Kidney (tissue), 14 donors: ENCODE measurements around the gene GADD45A. TPM values are rescaled to one million over a fixed set of nuclear protein-coding genes. Genes with fewer than 3 reads are reported as not detected.

Source experiments
- DNase-seq, 5 donors: peaks; one replicate each; pipeline ENCODE4 v3.0.0-alpha.2; 2013 to 2020
- FAIRE-seq: peaks from 2 replicates; lab custom pipeline; 2012; peaks lifted over from hg19 to GRCh38; lab: Jason Lieb, UNC
- H3K27ac ChIP-seq, 2 donors: one replicate each; pipeline ENCODE4 v1.7.0; 2013; ENCODE audit warnings: low read depth in 2 of 2, low read length in 2 of 2, inconsistent platforms in 1 of 2
- H3K27me3 ChIP-seq: one replicate; pipeline ENCODE4 v1.7.1; 2013; ENCODE audit warnings: low read length, inconsistent platforms; ENCODE audit not compliant: control insufficient read depth, insufficient read depth
- H3K36me3 ChIP-seq, 3 donors: one replicate each; pipeline versions ENCODE4 v1.7.0 to v1.7.1; 2013; ENCODE audit warnings: low read length in 3 of 3, control low read depth in 1 of 3, inconsistent platforms in 1 of 3; ENCODE audit not compliant: insufficient read depth in 3 of 3, control insufficient read depth in 2 of 3
- H3K4me1 ChIP-seq, 3 donors: one replicate each; pipeline versions ENCODE4 v1.7.0 to v1.7.1; 2013; ENCODE audit warnings: low read length in 3 of 3, inconsistent platforms in 1 of 3, low read depth in 1 of 3; ENCODE audit not compliant: control insufficient read depth in 2 of 3, insufficient read depth in 2 of 3
- H3K4me3 ChIP-seq, 3 donors: one replicate each; pipeline versions ENCODE4 v1.7.0 to v1.8.1; 2013; ENCODE audit warnings: low read length in 3 of 3, control low read depth in 1 of 3, inconsistent platforms in 1 of 3
- H3K9ac ChIP-seq, 3 donors: one replicate each; pipeline versions ENCODE4 v1.7.0 to v1.7.1; 2013; ENCODE audit warnings: low read length in 3 of 3, control low read depth in 1 of 3, inconsistent platforms in 1 of 3
- H3K9me3 ChIP-seq, 3 donors: one replicate each; pipeline versions ENCODE4 v1.7.0 to v1.7.1; 2013; ENCODE audit warnings: low read length in 3 of 3, control low read depth in 1 of 3, inconsistent platforms in 1 of 3; ENCODE audit not compliant: control insufficient read depth in 2 of 3, insufficient read depth in 1 of 3
- intact Hi-C: fragments of 100-400 bp; cut with DNase I; formaldehyde crosslinking; loops from one replicate; pipeline ENCODE4 v1.11.1; 2022
- polyA plus RNA-seq: library from polyadenylated mRNA; stranded (reverse); fragments of 350-450 nt; fragmentation: Illumina TruSeq; extraction: RNeasy Lipid Tissue Mini Kit (QIAGEN cat#74804); gene quantifications from one replicate; pipeline ENCODE4 v1.2.3, GENCODE V29; 2014; ENCODE audit warnings: low read depth, low replicate concordance; ENCODE audit not compliant: insufficient read depth
- total RNA-seq: library from RNA; stranded (reverse); fragmentation: NEBNext Ultra II Directional; extraction: Animal tissue kit (Norgen Biotek cat#: 25700); gene quantifications from one replicate; pipeline ENCODE4 v1.2.1, GENCODE V29; 2021
- TF ChIP-seq, protein P1 (sequence below): IDR thresholded peaks from 3 replicates; pipeline ENCODE4 v1.5.1; 2012; ENCODE audit warnings: mild to moderate bottlenecking, moderate library complexity, borderline replicate concordance; ENCODE audit not compliant: insufficient read depth; ENCODE audit errors: extremely low read depth
- donor health status: control.
- donor health status: control.
- donor health status: control.
- donor health status: control.
- donor health status: control.
- donor health status: DM: yes; HTN: yes; CAD: no.
- donor health status: Normal renal cell carcinoma (clear cell type).

Gene GADD45A
- total and polyA plus RNA-seq, 2 donors from 2014 or later: 85.6 to 218 TPM

DNA sequence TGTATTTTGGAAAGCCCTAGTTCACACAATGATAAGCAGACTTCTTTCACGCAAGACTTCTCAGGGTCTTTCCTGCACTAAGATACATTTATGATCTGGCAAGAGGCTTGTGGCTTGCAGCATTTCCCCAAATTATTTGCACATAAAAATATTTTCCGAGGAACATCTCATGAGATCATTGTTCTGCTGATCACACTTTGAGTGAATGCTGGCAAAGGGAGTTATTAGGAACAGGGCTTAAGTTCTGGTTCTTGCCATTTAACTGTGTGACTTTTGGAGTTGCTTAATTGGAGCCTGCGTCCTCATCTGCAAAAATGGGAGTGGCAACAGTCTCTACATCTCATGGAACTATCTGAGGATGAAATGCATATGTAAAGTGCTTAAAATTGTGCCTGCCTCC lies 50.2 kb downstream of the GADD45A start:
- Histone ChIP-seq H3K9ac (no peak overlapping the region), H3K27me3 (no peaks in the 10 kb centered on the region), H3K36me3 (no peaks in the 10 kb centered on the region), H3K4me1 (peaks cover 0 to 16% (median 14%) of the 10 kb centered on the region in 3 donors), H3K27ac (no peak overlapping the region), H3K4me3 (no peak overlapping the region), H3K9me3 (no peaks in the 10 kb centered on the region)
- intact Hi-C loops: no loop called here
- FAIRE-seq: no peak
- TF ChIP-seq, protein P1, sequence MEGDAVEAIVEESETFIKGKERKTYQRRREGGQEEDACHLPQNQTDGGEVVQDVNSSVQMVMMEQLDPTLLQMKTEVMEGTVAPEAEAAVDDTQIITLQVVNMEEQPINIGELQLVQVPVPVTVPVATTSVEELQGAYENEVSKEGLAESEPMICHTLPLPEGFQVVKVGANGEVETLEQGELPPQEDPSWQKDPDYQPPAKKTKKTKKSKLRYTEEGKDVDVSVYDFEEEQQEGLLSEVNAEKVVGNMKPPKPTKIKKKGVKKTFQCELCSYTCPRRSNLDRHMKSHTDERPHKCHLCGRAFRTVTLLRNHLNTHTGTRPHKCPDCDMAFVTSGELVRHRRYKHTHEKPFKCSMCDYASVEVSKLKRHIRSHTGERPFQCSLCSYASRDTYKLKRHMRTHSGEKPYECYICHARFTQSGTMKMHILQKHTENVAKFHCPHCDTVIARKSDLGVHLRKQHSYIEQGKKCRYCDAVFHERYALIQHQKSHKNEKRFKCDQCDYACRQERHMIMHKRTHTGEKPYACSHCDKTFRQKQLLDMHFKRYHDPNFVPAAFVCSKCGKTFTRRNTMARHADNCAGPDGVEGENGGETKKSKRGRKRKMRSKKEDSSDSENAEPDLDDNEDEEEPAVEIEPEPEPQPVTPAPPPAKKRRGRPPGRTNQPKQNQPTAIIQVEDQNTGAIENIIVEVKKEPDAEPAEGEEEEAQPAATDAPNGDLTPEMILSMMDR: no peak
- DNase-seq: no peak

DNA sequence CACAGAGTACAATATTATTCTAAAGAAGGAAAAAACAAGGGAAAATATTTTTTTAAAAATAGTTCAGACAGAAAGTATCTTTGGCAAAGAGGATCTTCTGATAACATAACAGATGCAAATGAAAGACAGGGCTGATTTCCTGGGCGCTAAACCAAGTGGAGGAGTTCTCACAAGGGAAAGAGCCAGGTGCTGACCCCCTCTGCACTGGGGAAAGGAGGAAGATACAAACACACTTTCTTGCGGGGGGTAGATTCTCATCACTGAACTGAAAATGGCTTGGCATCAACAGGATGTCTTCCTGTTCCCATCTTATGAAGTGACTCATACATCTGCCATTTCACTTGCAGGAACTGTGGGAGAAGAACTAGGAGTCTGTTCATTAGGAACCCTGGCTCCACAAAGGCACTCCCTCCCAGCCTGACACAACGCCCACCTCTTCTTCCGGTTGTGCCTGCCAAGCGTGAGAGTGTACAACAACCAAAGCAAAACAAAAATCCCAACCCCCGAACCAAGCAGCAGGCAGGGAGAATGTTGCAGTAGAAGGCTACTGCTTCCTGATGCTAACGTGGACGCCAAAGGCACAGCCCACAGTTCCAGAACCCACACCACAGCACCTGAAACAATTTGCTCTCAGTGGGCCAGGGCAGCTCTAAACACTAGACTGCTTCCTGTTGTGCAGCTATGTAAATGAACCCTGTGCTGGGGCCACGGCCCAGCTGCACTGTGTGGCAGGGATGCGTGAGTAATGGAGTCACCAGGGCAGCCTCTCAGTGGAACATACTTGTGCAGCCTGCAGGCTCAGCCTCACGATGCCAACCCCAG lies 51.0 kb downstream of the GADD45A start:
- DNase-seq (peak in 4 of 5 donors; percentile 57 to 93 (median 72)), FAIRE-seq (no peak)
- Histone ChIP-seq H3K27ac (peak overlapping the region; percentile 85 to 87), H3K9ac (peak overlapping the region in 2 of 3 donors; percentile 8 to 43), H3K4me3 (peak overlapping the region in 2 of 3 donors; percentile 17 to 29), H3K27me3 (no peaks in the 10 kb centered on the region), H3K9me3 (no peaks in the 10 kb centered on the region), H3K4me1 (peaks cover 0 to 20% (median 18%) of the 10 kb centered on the region in 3 donors), H3K36me3 (no peaks in the 10 kb centered on the region)
- intact Hi-C loops: no loop called here
- TF ChIP-seq, protein P1: no peak

DNA sequence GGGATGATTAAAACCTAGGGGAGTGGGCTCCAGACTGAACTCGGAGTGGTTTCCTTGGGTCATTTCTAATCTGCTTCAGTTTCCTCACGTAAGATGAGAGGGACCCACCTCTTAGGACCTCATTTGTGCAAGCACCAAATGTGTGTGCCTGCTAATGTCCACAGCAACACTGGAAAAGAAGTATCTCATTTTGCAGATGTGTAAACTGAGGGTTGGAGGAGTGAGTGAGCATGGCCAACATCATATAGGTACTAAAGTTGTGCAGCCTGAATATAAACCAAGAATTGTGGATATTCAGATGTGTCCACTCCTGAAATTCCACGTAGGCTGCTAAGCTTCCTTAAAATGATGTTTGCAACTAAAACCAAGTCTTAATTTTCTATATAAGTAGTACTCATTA lies 51.7 kb downstream of the GADD45A start:
- Histone ChIP-seq H3K36me3 (no peaks in the 10 kb centered on the region), H3K9ac (peak overlapping the region in 1 of 3 donors; percentile 43), H3K27me3 (no peaks in the 10 kb centered on the region), H3K4me3 (peak overlapping the region in 1 of 3 donors; percentile 29), H3K27ac (peak overlapping the region; percentile 85 to 87), H3K4me1 (peaks cover 0 to 25% (median 24%) of the 10 kb centered on the region in 3 donors), H3K9me3 (no peaks in the 10 kb centered on the region)
- DNase-seq (no peak), FAIRE-seq (no peak)
- TF ChIP-seq, protein P1: no peak
- intact Hi-C loops: no loop called here
